GM18526 (cell line): ENCODE data around the gene ART5.

ENCODE experiments used
- POLR2A ChIP-seq: IDR thresholded peaks from 3 replicates; pipeline ENCODE4 v1.6.1; 2011; ENCODE audit not compliant: insufficient read length; ENCODE audit errors: extremely low read depth

ART5 gene, protein sequence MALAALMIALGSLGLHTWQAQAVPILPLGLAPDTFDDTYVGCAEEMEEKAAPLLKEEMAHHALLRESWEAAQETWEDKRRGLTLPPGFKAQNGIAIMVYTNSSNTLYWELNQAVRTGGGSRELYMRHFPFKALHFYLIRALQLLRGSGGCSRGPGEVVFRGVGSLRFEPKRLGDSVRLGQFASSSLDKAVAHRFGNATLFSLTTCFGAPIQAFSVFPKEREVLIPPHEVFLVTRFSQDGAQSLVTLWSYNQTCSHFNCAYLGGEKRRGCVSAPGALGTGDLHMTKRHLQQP

DNA sequence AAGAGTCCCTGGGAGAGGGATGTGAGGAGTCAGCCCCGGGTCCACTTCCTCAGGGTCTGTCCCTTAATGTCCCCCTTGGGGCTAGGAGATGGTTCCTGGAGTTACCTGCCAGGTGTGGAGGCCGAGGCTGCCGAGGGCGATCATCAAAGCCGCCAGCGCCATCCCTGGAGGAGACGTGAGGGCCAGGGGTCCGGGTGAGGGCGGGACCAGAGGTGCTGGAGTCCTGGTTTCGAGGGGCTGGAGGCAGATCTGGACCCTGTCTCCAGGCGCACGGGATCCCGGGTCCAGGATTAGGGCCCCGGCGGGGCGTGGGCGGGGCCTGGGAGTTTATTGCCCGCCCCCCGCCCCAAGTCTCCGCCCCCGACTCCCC is at the start of gene ART5:
ART5 (minus strand) TSS at position 292 of the 370 bp plus-strand sequence; CDS start at position 162, 130 bp downstream.
- TF ChIP-seq POLR2A, result no peak

DNA sequence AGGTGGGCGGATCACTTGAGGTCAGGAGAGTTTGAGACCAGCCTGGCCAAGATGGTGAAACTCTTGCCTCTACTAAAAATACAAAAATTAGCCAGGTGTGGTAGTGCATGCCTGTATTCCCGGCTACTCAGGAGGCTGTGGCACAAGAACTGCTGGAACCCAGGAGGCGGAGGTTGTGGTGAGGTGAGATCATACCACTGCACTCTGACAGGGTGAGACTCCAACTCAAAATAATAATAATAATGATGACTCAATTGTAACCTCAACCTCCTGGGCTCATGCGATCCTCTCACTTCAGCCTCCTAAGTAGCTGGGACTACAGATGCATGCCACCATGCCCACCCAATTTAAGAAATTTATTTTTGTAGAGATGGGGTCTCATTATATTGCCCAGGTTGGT is 45.0 kb upstream of the ART5 start:
- no peak for TF ChIP-seq POLR2A

DNA sequence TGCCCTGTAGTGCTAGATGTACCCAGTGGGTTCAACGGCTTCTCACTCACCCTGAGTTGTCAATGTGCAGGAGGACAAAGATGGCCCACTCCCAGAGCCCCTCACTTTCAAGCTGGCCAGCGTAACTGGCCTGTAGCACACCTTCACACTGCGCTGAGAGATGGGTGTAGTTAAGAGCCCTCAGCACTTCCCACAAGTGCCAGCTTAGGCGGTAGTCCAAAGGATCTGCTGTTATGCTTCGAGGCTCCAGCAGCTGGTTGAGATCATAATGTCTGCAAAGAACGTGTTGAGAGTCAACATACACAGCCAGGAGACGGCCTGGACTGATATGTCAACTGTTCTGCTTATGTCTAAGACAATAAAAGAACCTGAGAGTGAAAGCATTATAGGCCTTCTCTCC is 44.1 kb upstream of the ART5 start:
- no peak for TF ChIP-seq POLR2A

DNA sequence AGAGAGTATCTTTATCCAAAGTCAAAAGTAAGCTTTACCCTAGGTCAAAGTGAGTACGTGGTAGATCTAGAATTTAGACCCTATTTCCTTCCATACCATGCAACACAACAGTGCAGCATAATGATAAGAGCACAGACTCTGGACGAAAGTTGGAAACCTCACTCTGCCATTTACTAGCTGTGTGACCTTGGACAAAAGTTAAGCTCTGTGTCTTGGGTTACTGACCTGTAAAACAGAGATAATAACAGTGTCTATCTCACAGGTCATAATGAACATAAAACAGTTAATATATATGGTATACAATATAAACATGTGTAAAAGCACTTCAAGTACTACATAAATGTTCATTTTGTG is 43.0 kb upstream of the ART5 start:
- no peak for TF ChIP-seq POLR2A

DNA sequence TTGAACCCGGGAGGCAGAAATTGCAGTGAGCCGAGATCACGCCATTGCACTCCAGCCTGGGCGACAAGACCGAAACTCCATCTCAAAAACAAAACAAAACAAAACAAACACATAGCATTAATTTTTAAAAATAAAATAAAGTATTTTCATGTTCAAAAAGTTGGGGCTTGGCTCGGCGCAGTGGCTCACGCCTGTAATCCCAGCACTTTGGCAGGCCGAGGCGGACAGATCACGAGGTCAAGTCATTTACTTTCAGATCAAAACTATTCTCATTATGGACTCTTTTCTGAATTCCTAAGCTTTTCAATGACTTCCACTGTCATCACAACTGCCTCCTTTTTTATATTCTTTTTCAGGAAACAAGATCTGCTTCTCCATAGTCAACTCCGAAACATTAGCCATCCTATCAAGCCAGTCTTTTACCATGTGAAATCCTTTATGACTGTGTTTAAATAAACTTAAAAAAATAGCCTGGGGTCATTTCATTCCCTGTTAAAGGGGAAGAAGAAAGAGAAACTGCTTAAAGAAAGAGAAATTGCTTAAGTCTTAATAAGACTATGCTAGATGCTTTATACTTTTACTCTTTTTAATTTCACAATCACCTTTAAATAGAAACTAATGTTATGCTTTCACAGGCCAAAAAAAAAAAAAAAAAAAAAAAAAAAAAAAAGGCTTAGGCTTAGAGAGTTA is 42.5 kb upstream of the ART5 start:
- no peak for TF ChIP-seq POLR2A

DNA sequence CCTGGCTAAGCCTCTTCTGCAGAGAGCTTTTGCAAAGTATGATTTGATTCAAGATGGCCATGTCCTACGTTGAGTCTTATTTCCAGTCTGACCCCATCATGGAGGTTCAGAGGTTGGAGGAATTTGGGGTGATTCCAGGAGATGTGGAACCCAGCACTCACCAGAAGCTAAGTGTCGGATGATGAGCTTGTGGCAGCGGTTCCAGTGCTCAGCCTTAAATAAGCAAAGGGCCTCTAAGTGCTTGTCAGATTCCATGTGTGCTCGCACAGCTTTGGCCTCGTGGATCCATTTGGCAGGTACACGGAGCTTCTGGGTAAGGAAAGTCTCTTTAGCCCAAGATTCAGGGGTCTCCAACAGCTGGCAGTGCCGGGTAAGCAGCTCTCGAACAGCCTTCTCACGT is 41.2 kb upstream of the ART5 start:
- no peak for TF ChIP-seq POLR2A

DNA sequence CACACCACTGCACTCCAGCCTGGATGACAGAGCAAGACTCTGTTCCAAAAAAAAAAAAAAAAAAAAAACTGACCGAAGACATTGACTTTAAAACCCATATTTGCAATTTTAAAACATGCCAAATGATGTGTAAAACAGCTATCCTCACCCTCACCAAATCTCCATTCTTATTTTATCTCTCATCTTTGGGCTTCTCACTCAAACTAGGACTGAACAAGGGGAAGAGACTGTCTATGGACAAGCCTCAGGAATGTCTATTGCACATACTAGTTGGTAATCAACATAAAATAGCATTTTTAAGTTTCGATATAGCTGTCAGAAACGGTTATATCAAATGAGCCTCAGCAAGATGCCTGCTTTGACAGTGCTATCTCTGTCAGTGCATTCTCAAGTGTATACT is 37.3 kb upstream of the ART5 start:
- no peak for TF ChIP-seq POLR2A

DNA sequence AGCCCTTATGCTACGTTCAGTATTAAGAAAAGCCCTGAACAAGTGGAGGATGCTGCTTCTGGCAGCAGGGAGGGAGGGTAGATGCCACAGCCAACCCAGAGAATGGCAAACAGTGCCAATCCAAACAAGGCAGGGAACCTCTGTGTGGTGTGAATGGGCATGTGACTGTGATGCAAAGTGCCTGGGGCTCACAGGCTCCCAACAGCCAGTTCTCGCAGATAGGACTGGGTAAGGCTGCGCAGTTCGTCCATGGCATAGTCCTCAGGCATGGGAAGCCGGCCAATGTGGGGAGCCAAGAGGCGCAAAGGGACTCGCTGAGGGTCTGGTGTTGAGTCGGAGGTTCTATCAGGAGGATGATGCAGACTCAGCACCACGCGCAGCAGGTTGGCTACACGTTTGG is 34.2 kb upstream of the ART5 start:
- no peak for TF ChIP-seq POLR2A

DNA sequence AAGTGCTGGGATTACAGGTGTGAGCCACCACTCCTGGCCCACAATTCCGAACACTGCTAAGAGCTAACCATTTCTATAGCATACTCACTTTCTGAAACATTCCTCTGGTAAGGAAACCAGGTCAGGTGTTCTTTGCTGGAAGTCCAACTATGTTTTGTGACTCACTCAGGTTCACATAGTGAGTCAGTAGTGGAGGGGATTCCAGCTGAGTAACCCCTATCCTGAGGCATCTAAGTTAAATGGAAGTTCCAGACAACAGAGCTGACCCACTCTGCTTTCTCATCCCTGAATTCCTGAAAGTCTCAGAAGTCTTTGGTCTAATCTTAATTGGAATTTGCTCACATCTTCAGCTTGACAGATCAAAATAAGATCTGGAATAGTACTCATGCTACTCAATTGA is 32.4 kb upstream of the ART5 start:
- TF ChIP-seq POLR2A, result no peak

DNA sequence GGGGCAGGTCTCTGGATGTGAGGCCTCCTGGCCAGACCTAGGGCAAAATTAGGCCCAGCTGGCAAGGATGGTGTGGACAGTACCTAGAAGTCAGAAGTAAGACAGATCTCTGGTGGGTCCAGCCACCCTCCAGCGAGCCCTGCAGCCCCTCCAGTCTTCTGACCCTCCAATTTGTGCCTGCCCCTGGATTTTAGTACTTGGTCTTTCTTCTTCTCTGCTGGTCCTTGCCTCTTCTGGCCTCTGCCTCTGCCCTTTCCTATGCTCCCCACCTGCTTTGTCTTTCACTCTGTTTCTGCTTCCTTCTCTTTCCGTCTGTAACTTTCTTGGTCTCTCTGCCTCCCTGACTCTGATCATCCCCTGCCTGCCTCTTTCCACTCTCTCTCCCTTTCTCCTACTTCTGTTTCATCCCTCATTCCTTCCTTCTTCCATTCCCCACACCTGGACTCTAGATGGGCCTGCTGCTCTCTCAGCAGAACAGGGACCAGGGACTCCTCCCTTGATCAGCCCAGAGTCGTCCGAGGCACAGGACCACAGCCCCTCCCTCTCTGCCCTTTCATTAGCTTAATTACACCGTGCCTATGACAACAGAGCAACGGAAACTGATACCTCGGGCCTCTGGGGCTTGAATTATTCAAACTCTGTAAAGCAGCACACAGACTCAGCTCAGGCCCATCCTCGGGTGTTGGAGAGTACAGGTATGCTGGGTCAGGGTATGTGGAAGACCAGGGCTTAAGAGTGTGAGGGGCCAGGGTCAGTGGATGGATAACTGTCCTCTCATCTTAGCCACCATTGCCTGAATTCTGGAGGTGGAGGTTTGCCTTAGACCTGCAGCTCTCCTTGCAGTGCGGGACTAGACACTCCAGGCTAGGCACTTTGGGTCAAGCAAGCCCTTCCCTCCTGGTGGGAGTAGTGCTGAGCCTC is 29.8 kb upstream of the ART5 start, which contains the start of gene CHRNA10:
CHRNA10 (minus strand) TSS at position 51 of the 921 bp plus-strand sequence. CDS start 72 bp downstream, outside the sequence.
- TF ChIP-seq POLR2A, result no peak

DNA sequence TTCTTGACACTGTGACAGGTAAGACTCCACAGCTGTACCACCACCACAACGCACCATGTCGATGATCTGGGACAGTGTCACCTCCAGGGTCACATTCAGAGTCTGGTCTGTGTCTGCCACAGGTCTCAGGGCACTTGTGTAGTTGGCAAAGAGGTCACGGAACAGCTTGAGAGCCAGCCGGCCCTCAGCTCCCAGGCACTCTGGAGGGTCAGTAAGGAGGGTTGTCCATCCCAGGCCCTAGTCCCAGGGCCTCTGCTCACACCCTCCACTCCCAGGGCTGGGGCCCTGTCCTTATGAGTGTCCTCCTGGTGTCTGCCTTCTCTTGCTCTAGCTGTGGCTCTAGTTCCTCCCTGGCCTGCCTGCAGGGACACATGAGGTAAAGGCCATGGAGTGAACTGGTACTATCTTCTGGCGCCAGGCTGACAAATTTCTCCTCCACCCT is 28.0 kb upstream of the ART5 start:
- no peak for TF ChIP-seq POLR2A

DNA sequence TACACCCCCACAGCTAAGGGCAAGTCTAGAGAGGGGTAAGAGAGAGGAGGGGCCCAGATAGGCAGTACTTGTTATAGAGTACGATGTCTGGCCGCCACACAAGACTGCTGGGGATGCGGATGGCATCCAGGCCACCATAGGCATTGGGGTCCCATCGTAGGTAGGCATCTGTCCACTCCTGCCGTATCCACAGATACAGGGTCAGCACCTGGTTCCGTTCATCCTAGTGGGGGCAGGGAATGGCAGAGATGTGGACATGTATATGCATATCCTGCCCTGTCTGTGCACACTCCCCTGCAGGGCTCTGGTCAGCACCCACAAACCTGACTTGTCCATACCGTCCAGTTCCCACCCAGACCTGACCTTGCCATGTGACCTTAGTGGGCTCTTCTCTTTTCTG is 27.3 kb upstream of the ART5 start:
- no peak for TF ChIP-seq POLR2A

DNA sequence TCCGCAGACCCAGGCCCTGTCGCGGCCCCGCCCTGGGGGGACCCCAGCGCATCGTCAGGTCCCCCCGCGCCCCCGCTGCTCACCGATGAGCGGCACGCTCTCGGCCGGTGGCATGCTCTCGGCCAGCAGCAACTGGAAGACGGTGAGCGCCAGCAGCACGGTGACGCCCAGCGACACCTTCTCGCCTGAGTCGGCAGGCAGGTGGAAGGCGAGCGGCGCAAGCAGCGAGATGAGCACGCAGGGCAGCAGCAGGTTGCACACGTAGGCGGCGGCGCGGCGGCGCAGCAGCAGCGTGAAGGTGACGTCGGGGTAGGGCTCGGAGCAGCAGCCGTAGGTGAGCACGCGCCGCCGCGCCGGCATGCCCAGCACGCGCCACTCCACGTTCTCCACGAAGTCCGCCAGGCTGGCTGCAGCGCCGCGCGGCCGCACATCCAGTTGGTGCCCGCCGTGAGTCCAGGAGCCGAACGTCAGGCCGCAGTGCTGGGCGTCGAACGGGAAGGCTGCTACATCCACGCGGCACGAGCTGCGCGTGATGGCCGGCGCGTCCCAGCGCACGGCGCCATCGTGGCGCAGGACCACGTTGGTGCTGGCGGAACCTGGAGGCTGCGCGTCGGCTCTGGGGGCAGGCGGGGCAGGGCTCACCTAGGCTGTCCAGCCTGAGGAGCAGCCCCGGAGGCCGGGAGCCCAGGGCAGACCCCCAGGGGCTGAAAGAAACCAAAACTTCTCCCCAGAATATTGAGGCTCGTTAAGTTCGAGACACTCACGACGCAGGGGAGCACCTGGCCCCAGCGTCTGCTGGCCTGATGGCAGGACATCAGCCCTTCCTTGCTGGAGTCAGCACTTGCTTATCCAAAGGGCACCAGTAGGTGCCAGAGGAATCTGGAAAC is 25.6 kb upstream of the ART5 start:
- TF ChIP-seq POLR2A, result no peak

DNA sequence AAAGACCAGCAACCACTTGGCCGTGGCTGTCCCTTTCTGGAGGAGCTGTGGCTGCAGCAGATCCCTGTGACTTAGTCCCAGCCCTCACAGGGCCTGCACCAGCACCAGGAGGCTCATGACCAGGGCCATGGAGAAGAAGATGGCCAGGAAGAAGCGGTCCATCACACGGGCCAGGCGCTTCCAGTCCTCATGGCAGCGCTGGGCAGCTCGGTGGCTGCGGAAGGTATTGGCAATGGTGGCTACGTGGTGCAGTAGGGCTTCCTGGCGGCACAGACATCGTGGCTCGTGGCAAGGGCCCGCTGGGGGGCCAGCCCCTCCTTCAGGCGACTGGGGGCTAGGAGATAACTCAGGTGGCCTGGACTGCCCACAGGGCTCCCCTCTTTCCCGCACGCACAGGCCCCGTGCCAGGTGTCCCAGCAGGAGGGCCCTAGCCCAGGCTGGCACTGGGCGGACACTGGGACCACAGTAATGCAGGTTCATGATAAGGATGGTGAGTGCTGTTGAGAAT is 24.3 kb upstream of the ART5 start:
- no peak for TF ChIP-seq POLR2A
